GM23338 (cell line): ENCODE measurements around the gene LARGE1. TPM values are rescaled to one million over a fixed set of nuclear protein-coding genes. Genes with fewer than 3 reads are reported as not detected.

Experiments
- ATAC-seq: fragments of 200-7000 bp; cut with Tn5 transposase; 3 replicates; pipeline ENCODE4 v1.9.1; 2020
- DNase-seq: peaks from one replicate; pipeline ENCODE4 v3.0.0-alpha.2; 2015; ENCODE audit warnings: low spot score
- H2AFZ ChIP-seq: fragments of 200-600 bp; sonication (generic); 2 replicates; pipeline ENCODE4 v1.8.0; 2016; ENCODE audit warnings: antibody characterized with exemption, mild to moderate bottlenecking, moderate library complexity
- H3F3A ChIP-seq: fragments of 200-600 bp; sonication (generic); replicated peaks from 2 replicates; pipeline ENCODE4 v1.8.0; 2017; ENCODE audit warnings: antibody characterized with exemption, mixed run types, low read depth
- H3K27ac ChIP-seq: fragments of 200-600 bp; sonication (generic); 2 replicates; pipeline ENCODE4 v1.6.1; 2016; ENCODE audit warnings: low read depth
- H3K27me3 ChIP-seq: fragments of 200-600 bp; sonication (generic); 2 replicates; pipeline ENCODE4 v1.8.0; 2016; ENCODE audit warnings: mild to moderate bottlenecking, mixed run types, moderate library complexity; ENCODE audit not compliant: insufficient read depth
- H3K36me3 ChIP-seq: fragments of 200-600 bp; sonication (generic); 2 replicates; pipeline ENCODE4 v1.8.0; 2016; ENCODE audit warnings: mild to moderate bottlenecking; ENCODE audit not compliant: insufficient read depth
- H3K4me1 ChIP-seq: fragments of 200-600 bp; sonication (generic); 2 replicates; pipeline ENCODE4 v1.8.0; 2016; ENCODE audit warnings: mild to moderate bottlenecking, moderate library complexity; ENCODE audit not compliant: insufficient read depth
- H3K4me2 ChIP-seq: fragments of 200-600 bp; sonication (generic); 2 replicates; pipeline ENCODE4 v1.7.1; 2017; ENCODE audit warnings: mixed run types
- H3K4me3 ChIP-seq: fragments of 200-600 bp; sonication (generic); 2 replicates; pipeline ENCODE4 v1.6.1; 2016; ENCODE audit warnings: mixed run types
- H3K79me2 ChIP-seq: fragments of 200-600 bp; sonication (generic); replicated peaks from 2 replicates; pipeline ENCODE4 v1.8.0; 2017; ENCODE audit warnings: mild to moderate bottlenecking; ENCODE audit not compliant: insufficient read depth
- H3K9me2 ChIP-seq: fragments of 200-600 bp; sonication (generic); 2 replicates; pipeline ENCODE4 v1.8.0; 2017; ENCODE audit not compliant: insufficient read depth
- H4K20me1 ChIP-seq: fragments of 200-600 bp; sonication (generic); replicated peaks from 2 replicates; pipeline ENCODE4 v1.8.0; 2017; ENCODE audit warnings: mild to moderate bottlenecking; ENCODE audit not compliant: insufficient read depth
- H3K27ac Mint-ChIP-seq: 2 replicates; pipeline ENCODE4 v1.8.0; 2020; ENCODE audit warnings: inconsistent platforms, mild to moderate bottlenecking, moderate library complexity, mixed read lengths
- H3K27me3 Mint-ChIP-seq: 3 replicates; pipeline ENCODE4 v1.8.0; 2022; ENCODE audit warnings: low read depth, mild to moderate bottlenecking, moderate library complexity, mixed read lengths, inconsistent platforms; ENCODE audit not compliant: insufficient read depth, poor library complexity
- H3K36me3 Mint-ChIP-seq: 3 replicates; pipeline ENCODE4 v1.8.0; 2021; ENCODE audit warnings: low read depth, mild to moderate bottlenecking, inconsistent platforms, moderate library complexity, mixed read lengths
- H3K4me1 Mint-ChIP-seq: 3 replicates; pipeline ENCODE4 v1.8.0; 2020; ENCODE audit warnings: mild to moderate bottlenecking, inconsistent platforms, mixed read lengths
- H3K4me3 Mint-ChIP-seq: 3 replicates; pipeline ENCODE4 v1.8.0; 2021; ENCODE audit warnings: moderate library complexity, mild to moderate bottlenecking, inconsistent platforms, mixed read lengths
- H3K9me3 Mint-ChIP-seq: 3 replicates; pipeline ENCODE4 v1.8.0; 2020; ENCODE audit warnings: moderate library complexity, mild to moderate bottlenecking, inconsistent platforms, mixed read lengths
- EZH2 ChIP-seq: fragments of 200-600 bp; sonication (generic); IDR thresholded peaks from one replicate; pipeline ENCODE4 v1.8.0; 2017; ENCODE audit warnings: antibody characterized with exemption, mild to moderate bottlenecking, low read depth; ENCODE audit not compliant: unreplicated experiment
- ZNF114 ChIP-seq: fragments of 250-450 bp; sonication (Bioruptor Pico); IDR thresholded peaks from 2 replicates; pipeline ENCODE4 v1.5.0; 2020; ENCODE audit warnings: mild to moderate bottlenecking, moderate library complexity
- polyA plus RNA-seq: library from polyadenylated mRNA; unstranded; fragments of >200 nt; fragmentation: Nextera tagmentation; extraction: Ambion mirVana; gene quantifications from 2 replicates; pipeline ENCODE4 v1.2.1, GENCODE V29; 2016
- total RNA-seq: library from RNA; depleted of rRNA; stranded (reverse); fragments of >200 nt; shearing (Covaris generic); gene quantifications from 2 replicates; pipeline ENCODE4 v1.2.3, GENCODE V29; 2014
- TF ChIP-seq, protein P1 (sequence below): fragments of 250-450 bp; sonication (Bioruptor Pico); IDR thresholded peaks from 2 replicates; pipeline ENCODE4 v1.5.0; 2020; ENCODE audit warnings: mild to moderate bottlenecking, moderate library complexity

Gene LARGE1
- total and polyA plus RNA-seq, 2 experiments from 2014 or later = 12.8 to 75.6 TPM

DNA sequence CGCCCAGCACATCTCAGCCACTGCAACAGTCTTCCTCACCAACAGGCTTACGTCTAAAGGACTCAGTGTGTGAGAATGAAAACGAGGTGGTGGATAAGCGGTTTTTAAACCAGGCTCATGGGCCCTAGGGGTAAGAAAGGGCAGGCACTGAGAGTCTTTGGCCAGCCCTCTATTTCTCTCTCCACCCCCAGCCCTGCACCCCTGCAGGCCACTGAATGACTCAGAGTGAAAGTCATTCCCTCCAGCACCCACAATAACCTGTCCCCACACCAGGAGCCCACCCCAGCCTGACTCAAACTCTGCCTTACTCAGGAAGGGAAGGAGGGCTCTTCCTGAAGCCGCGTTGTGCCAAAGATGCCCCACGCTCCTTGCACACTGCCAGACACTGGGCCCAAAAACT, 72.0 kb downstream of the LARGE1 start (continued):
- TF ChIP-seq, protein P1, sequence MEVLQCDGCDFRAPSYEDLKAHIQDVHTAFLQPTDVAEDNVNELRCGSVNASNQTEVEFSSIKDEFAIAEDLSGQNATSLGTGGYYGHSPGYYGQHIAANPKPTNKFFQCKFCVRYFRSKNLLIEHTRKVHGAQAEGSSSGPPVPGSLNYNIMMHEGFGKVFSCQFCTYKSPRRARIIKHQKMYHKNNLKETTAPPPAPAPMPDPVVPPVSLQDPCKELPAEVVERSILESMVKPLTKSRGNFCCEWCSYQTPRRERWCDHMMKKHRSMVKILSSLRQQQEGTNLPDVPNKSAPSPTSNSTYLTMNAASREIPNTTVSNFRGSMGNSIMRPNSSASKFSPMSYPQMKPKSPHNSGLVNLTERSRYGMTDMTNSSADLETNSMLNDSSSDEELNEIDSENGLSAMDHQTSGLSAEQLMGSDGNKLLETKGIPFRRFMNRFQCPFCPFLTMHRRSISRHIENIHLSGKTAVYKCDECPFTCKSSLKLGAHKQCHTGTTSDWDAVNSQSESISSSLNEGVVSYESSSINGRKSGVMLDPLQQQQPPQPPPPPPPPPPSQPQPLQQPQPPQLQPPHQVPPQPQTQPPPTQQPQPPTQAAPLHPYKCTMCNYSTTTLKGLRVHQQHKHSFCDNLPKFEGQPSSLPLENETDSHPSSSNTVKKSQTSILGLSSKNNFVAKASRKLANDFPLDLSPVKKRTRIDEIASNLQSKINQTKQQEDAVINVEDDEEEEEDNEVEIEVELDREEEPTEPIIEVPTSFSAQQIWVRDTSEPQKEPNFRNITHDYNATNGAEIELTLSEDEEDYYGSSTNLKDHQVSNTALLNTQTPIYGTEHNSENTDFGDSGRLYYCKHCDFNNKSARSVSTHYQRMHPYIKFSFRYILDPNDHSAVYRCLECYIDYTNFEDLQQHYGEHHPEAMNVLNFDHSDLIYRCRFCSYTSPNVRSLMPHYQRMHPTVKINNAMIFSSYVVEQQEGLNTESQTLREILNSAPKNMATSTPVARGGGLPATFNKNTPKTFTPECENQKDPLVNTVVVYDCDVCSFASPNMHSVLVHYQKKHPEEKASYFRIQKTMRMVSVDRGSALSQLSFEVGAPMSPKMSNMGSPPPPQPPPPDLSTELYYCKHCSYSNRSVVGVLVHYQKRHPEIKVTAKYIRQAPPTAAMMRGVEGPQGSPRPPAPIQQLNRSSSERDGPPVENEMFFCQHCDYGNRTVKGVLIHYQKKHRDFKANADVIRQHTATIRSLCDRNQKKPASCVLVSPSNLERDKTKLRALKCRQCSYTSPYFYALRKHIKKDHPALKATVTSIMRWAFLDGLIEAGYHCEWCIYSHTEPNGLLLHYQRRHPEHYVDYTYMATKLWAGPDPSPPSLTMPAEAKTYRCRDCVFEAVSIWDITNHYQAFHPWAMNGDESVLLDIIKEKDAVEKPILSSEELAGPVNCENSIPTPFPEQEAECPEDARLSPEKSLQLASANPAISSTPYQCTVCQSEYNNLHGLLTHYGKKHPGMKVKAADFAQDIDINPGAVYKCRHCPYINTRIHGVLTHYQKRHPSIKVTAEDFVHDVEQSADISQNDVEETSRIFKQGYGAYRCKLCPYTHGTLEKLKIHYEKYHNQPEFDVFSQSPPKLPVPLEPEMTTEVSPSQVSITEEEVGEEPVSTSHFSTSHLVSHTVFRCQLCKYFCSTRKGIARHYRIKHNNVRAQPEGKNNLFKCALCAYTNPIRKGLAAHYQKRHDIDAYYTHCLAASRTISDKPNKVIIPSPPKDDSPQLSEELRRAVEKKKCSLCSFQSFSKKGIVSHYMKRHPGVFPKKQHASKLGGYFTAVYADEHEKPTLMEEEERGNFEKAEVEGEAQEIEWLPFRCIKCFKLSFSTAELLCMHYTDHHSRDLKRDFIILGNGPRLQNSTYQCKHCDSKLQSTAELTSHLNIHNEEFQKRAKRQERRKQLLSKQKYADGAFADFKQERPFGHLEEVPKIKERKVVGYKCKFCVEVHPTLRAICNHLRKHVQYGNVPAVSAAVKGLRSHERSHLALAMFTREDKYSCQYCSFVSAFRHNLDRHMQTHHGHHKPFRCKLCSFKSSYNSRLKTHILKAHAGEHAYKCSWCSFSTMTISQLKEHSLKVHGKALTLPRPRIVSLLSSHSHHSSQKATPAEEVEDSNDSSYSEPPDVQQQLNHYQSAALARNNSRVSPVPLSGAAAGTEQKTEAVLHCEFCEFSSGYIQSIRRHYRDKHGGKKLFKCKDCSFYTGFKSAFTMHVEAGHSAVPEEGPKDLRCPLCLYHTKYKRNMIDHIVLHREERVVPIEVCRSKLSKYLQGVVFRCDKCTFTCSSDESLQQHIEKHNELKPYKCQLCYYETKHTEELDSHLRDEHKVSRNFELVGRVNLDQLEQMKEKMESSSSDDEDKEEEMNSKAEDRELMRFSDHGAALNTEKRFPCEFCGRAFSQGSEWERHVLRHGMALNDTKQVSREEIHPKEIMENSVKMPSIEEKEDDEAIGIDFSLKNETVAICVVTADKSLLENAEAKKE = no peak

DNA sequence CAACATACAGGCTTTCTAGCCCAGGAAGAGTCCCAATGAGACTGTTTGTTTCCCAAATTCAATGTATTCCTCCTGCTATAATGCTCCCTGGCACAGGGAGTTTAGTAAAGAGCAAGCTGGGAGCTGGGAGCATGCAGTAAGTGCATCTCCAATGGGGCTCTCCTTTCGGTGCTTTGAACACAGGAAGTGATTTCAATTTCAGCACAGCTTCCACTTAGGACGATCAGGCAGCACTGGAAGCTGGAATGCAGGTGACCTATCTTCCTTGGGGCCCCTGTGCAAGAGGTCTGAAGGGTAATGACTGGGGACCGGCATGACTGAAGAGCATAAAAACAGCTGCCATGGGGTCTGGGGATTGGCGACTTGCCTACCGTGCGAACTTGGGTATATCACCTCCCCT, 76.0 kb downstream of the LARGE1 start:
- peak overlapping the region; percentile 71 for H3K27ac Mint-ChIP-seq
- Histone ChIP-seq H3K4me1 (peaks cover 83% of the 10 kb centered on the region), H3K27me3 (no peaks in the 10 kb centered on the region), H3K9me2 (no peaks in the 10 kb centered on the region), H3K36me3 (0 out of 2 replicates have a peak, but pooled peaks cover 3% of the 10 kb centered on the region), H4K20me1 (peaks cover 11% of the 10 kb centered on the region; the same call in 1 of the 2 replicates), H3K4me2 (peak overlapping the region; percentile 16), H3K27ac (peak overlapping the region; percentile 16), H3F3A (no peaks in the 10 kb centered on the region), H3K79me2 (peaks cover 96% of the 10 kb centered on the region), H3K4me3 (no peak overlapping the region), H2AFZ (no peak overlapping the region)
- H3K9me3 Mint-ChIP-seq = no peaks in the 10 kb centered on the region
- H3K4me3 Mint-ChIP-seq = no peak overlapping the region
- TF ChIP-seq EZH2 (no peak), ZNF114 (no peak)
- TF ChIP-seq, protein P1 = 0 out of 2 replicates have a peak, but pooled peaks have one; percentile 17
- DNase-seq (peak; percentile 66), ATAC-seq (peak; percentile 12; the same call in 2 of the 3 replicates)
- H3K4me1 Mint-ChIP-seq = peaks cover 88% of the 10 kb centered on the region
- H3K27me3 Mint-ChIP-seq = peaks cover 15% of the 10 kb centered on the region
- peaks cover 9% of the 10 kb centered on the region for H3K36me3 Mint-ChIP-seq
